Prostate gland (tissue), 2 donors: Measurements from ENCODE around the gene FHIT.

Source experiments
- POLR2A ChIP-seq: fragments of 450-650 bp; IDR thresholded peaks from one replicate; pipeline ENCODE4 v1.6.1; 2016; ENCODE audit warnings: antibody characterized with exemption, mild to moderate bottlenecking
- TF ChIP-seq, protein P1 (sequence below), 4 experiments: fragments of 200-600 bp in 2 of 4; fragments of 450-650 bp in 2 of 4; sonication (generic) in 2 of 4; IDR thresholded peaks; 1 replicate in 3 of 4; 2 replicates in 1 of 4; pipeline ENCODE4 v1.5.1; 2016 to 2019; ENCODE audit warnings: antibody characterized with exemption in 4 of 4, mild to moderate bottlenecking in 2 of 4, moderate library complexity in 2 of 4

- TF ChIP-seq, protein P1, sequence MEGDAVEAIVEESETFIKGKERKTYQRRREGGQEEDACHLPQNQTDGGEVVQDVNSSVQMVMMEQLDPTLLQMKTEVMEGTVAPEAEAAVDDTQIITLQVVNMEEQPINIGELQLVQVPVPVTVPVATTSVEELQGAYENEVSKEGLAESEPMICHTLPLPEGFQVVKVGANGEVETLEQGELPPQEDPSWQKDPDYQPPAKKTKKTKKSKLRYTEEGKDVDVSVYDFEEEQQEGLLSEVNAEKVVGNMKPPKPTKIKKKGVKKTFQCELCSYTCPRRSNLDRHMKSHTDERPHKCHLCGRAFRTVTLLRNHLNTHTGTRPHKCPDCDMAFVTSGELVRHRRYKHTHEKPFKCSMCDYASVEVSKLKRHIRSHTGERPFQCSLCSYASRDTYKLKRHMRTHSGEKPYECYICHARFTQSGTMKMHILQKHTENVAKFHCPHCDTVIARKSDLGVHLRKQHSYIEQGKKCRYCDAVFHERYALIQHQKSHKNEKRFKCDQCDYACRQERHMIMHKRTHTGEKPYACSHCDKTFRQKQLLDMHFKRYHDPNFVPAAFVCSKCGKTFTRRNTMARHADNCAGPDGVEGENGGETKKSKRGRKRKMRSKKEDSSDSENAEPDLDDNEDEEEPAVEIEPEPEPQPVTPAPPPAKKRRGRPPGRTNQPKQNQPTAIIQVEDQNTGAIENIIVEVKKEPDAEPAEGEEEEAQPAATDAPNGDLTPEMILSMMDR (IDR thresholded peaks at IDR 0.05), result no peak
- TF ChIP-seq POLR2A, result no peak
Observed at GRCh38 chr3:59786374-59786773, 1464.9 kb downstream of the FHIT start.
